Stimulated activated CD8-positive, alpha-beta memory T cell treated with anti-CD3 and anti-CD28 coated beads, Interleukin-7, amount 100 ng/mL, for 4 hours (primary cell): ENCODE data around the gene ILRUN.
"Not testable (repeated sequence)": the region's sequence is repeated elsewhere in the genome, so short reads cannot be mapped to it uniquely, and the experiment has no call there.

Experiments used
- DNase-seq, 2 donors: peaks; one replicate each; pipeline ENCODE4 v3.0.0-alpha.2; 2020; ENCODE audit warnings: low read depth in 2 of 2

The ILRUN gene

GRCh38 chr6:34664256-34664971 is 32.2 kb downstream of the ILRUN start:
- no peak for DNase-seq

DNA sequence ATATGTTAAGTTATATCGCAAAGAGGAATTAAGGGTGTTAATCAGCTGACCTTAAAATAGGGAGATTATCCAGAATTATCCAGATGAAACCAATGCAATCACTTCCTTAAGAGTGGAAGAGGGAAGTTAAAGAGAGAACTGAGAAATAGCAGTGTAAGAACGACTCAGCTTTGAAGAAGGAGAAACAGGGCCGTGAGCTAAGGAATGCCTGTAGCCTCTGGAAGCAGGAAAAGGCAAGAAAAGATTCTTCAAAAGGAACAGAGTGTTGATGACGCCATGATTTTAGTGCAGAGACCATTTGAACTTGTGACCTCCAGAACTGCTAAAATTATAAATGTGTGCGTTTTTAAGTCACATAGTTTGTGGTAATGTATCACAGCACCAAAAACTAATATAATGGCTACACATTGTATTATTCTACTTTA is 32.7 kb downstream of the ILRUN start:
- no peak for DNase-seq

DNA sequence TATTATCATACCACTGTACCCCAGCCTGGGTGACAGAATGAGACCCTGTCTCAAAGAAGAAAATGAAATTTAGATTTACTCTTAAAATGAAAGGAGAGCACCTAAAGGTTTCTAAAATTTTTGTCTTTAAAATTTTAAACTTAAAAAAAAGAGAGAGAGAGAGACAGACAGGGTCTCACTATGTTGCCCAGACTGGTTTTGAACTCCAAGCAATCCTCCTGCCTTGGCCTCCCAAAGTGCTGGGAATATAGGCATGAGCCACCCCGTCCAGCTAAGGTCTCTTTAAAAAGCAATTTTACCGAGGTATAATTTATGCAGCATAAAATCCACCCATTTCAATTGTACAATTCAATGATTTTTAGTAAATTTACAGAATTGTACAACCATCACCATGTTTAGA is 33.2 kb downstream of the ILRUN start:
- no peak for DNase-seq

DNA sequence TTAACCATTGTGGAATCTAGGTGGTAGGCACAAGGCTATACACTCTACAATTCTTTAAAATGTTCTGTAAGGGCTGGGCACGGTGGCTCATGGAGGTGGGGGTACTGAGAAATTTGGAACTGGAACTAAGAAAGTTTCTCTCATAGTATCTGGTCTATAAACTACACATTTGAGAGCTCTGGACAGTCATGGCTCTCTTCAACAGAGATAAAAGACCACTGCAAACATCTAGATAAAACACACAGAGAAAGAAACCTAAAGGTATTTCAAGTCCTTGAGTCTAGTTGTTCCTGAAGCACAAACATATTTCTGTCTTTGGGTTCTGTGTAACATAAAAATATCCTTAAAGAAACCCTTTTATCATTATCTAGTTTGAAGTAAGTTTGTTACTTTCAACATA is 35.2 kb downstream of the ILRUN start:
- no peak for DNase-seq

GRCh38 chr6:34658605-34659265 is 37.8 kb downstream of the ILRUN start:
- no peak for DNase-seq

DNA sequence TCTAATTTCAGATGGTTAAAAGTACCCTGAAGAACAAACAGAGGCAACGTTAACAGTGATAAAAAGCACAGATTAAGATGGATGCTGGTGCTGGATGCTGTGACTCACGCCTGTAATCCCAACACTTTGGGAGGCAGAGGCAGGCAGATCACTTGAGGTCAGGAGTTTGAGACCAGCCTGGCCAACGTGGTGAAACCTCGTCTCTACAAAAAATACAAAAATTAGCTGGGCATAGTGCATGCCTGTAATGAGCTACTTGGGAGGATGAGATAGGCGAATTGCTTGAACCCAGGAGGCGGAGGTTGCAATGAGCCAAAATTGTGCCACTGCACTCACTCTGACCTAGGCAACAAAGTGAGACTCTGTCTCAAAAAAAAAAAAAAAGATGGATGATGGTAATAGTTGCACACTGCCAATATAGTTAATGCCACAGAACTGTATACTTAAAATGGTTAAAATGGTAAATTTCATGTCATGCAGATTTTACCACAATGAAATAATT is 38.5 kb downstream of the ILRUN start:
- DNase-seq, result not testable (repeated sequence)

DNA sequence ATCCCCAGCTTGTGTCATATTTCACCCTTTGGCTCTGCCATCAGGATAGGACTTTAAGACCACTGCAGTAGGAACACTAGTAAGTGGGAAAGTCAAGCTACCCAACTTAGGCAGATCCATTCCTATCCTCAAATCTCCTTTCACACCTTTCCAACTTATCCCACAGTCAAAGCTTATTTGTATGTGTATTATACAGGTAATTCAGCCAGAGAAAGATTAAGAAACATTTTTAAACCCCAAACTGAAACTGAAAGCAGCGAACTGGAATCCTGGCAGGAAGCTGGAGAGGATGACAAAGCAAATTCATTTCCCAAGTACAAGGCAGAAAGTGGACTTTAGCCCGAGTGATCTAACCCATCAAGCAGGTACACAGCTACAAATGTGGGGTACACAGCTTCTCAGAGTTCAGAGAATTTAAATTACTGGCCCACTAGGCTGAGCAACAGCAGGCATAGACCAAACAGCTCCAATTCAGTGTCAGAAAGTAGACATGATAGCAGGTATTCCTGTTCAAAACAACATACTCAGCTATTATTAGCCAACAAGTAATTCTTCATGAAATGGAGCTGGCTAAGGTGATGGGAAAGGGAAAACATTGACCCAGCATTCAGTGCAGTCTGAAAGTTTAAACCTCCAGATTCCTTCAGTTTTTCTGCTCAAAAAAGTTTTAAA is 39.1 kb downstream of the ILRUN start:
- DNase-seq, result no peak

DNA sequence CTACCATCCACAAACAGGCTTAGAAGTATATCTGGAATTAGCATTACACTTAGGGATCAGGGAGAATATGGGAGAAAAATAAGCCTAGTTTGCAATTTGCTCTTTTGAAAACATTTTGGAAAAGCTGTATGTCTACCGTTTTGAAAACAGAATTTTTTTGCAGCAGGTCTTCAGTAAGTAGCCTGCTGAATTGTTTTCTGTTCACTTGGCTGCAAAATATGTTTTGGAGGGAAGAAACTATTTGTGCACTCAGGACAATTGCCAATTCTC is 39.6 kb downstream of the ILRUN start:
- no peak for DNase-seq

DNA sequence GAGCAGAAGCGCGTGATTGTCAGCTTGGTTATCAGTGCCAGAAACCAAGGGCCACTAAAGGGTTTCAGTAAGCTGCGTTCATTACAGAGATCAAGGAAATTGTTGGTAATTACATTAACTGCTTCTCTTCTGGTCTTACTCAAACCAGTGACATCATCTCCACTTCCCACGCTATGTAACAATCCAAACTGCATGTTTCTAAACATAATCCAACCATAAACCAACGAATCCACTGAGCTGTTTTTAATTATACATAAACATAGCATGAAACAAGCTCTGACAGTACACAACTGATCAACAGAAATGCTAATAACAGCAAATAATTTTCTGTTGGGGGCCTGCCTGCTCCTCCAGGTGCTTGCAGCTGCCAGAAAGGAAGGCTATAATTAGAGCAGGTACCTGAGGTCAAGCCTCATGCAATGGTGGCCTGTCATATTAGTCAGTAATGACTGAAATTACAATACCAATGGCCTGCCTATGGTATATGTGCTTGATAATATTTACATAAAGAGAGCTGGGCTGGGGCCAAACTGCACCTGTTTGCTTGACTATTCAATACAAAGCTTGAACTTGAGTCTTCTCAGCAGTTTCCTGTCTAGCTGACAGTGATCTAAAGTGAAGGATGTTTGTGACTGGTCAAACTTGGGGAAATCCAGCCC is 40.1 kb downstream of the ILRUN start:
- DNase-seq, result no peak

DNA sequence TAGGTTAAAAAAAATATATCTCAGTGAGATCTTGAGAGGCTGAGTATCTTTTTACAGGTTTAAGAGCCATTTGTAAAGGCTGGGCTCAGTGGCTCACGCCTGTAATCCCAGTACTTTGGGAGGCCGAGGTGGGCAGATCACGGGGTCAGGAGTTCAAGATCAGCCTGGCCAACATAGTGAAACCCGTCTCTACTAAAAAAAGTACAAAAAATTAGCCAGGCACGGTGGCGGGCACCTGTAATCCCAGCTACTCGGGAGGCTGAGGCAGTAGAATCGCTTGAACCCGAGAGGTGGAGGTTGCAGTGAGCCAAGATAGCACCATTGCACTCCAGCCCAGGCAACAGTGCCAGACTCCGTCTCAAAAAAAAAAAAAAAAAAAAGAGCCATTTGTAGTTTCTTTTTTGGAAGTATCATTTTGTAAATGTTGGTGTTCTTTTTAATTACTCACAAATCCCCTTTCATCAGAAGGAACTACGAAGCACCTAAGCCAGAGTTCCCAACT is 40.6 kb downstream of the ILRUN start:
- not testable (repeated sequence) for DNase-seq

DNA sequence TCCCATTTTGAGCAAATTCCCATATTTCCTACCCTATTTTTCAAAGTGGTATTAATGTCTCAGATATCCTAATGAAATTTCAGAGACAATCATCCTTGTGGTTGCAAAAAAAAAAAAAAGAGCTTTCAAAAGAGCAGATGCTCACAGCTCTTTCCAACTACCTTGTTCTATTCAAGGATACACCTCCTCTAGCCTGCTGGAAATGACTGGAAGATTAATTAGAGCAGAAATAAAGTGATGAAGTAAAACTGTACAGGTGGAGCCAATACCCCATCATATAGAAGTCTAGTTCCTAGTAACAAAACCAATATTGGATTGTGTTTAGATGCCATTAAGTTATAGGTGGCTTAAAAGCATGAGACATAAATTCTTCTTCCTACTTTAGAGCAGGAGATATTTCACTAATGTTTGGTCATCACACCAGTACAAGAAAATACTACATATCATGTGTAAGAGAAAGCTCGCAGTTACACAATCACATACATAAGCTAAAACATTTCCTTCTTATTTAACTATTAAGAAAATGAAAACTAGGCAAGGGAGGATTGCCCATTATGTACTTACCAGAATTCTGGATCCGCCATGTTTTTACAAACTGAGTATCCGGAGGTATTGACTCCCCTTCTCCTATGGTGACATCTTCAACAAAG is 42.4 kb downstream of the ILRUN start:
- DNase-seq, result no peak

DNA sequence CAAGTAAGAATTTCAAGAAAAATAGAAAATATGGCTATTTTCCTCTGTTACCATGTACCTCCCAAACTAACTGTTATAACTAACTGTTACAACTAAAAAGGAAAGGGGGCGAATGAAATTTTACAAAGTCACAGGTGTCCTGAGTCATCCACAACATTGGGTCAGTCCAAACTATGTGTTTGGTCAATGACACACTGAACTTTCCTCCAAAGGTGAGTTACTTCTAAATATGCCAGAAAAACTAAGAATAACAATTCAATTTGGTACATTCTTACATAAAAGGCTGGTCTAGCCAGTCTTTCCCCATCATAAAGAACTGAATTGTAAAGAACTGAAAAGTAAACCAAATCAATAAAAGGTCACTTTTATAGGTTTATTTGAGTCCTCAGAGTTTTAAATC is 44.3 kb downstream of the ILRUN start:
- DNase-seq, result no peak

DNA sequence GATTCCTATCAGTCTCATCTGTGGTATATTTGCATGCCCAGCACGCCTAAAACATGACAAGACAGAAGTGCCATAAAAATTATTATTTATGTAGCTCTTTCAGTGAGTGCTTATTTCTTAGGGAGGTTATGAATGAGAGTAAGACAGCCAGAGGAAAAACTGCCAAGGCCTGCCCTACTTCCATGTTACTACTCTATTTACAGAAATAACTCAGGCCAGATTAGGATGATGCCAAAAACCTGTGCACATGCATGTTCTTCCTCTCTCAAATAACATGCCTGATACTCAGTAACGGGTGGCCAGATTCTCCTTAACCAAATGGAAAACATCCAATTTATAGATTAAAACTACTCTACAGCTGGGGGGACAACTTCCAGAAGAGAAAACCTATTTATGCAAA is 45.7 kb downstream of the ILRUN start:
- no peak for DNase-seq

DNA sequence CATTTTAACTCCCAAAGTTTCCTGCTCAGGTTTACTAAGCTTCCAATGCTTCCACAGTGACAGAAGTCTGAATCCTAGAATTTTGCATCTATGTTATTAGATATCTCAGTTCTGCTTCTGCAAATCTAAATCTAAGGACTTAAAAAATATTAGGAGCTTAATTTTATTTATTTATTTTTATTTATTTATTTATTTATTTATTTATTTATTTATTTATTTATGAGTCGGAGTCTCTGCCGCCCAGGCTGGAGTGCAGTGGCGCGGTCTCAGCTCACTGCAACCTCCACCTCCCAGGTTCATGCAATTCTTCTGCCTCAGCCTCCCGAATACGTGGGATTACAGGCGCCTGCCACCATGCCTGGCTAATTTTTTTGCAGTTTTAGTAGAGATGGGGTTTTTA is 46.3 kb downstream of the ILRUN start:
- DNase-seq, result not testable (repeated sequence)

GRCh38 chr6:34648806-34649205 is 47.8 kb downstream of the ILRUN start:
- DNase-seq, result no peak
